Measurements from ENCODE around the gene MEIS2.

The MEIS2 gene

DNA sequence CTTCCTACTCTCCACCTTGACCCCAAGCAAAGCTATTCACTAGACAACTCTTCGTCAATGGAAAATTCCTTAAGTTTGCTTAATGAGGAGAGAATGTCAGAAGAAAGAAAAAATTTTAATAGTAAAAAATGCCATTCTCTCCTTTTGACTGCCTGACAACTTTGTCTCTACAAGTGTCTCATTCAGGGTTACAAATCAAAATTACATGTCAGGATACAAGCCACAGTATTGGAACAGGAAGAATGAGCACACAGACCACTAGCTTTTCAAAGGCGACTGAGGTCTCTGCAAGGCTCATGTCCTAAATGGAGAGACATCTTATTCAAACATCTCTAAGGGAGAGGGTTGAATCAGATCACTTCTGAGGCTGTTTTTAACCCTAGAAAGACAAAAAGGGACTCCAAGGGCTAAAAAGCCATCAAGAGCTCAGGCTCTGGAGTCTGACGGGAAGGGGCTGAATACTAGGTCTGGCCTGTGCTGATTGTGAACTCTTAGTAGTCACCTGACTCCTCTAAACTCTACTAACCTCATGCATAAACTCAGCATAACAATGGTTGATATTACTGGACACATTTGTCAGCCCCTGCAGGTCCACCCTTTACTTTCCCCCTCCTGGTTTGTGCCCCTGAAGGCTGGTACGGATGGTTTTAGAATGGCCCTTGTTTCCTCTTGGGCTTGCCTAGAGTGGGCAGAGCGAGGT lies 12.8 kb upstream of the MEIS2 start:
- DNase-seq (ENCODE audit: low spot score) = no peak

DNA sequence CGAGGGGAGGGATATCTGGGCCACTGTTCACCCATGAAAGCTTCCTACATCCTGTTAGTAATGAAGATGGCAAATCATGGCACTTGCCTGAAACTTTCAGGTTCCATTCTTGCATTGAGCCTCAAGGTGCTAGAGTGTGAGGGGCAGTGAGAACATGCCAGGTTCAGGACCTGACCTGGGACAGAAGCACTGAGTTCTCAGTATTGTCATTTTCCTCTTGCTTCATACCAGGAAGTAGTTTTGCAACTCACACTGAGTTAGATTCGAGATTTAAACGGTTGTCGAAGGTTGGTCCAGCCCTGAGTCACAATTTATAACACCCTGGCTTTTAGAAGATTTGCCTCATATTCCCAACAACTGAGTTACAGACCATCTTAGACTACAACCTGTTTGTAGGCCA lies 11.8 kb upstream of the MEIS2 start:
- DNase-seq (ENCODE audit: low spot score) = no peak

DNA sequence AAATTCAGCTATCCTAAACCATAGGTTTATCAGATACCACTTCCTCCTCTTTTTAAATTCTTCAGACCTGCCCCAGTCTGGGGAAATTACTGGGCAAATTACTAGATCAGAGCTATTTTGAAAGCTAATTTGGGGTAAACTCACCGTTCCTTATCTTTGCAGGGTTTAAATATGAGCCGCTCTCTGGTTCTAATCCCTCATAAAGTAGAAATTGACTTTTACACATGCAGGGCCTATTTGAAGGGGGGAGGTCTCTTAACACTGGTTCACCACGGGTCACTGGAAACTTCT lies 11.0 kb upstream of the MEIS2 start:
- no peak for DNase-seq (ENCODE audit: low spot score)

DNA sequence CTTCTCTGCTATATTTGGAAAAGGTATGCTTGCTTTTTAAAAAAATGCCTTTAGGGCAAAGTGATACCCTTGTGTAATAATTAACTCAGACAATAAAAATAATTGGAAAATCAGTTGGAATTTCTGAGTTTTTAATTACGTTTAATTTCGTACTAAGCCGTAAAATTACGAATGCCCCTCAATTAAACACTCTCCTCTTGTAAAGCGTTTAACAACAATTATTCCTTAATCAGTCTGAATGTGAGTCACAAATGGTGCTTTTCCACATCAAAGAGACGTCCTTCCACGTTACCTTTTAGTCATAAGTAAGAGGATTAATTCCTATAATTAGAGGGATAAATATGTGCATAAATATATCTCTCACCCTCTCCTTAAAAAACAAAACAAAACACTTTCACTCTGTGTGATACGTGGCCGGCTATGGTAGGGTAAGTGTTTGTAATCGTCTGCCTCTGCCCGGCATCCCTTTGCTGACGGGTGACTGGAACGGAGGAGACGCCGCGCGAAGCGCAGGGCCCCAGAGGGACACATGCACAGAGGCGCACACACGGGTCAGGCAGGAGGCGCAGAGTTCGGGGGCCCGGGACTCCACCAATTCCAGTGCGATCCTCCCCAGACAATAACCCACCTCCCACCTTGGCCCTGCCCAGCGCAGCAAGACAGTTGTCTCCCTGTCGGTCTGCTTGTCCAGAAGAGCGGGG lies 9.7 kb upstream of the MEIS2 start:
- DNase-seq (ENCODE audit: low spot score) = no peak

DNA sequence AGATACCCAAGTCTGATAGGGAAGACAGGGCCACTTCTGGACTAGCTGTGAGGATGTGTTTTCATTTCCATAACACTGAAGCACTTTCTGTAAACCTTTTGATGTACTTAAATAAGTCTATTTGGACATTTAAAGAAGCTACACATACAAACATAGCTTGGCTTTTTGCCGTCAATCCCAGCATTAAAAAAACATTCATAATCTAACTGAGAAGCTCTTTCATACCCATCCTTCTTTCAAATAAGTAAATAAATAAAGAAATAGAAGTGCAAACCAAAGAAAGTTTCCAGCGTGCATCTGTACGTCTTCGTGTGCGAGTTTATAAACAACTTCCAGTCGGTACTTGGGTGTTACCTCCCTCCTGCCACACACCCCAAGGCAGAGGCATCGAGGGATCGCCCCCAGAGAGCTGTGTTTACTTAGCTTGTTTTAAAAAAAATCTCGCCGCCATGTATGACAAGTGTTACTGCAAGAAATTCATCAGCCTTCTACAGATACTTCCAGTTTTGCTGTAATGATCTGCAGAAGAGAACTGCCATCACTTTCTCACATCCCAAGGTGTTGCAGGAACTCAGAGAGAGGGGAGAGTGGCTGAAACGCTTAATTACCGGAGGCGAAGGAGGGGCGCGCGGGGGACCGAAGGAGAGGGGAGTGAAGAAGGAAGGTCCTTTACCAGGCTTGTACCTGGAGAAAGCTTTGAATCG lies 9.0 kb upstream of the MEIS2 start:
- no peak for DNase-seq (ENCODE audit: low spot score)

DNA sequence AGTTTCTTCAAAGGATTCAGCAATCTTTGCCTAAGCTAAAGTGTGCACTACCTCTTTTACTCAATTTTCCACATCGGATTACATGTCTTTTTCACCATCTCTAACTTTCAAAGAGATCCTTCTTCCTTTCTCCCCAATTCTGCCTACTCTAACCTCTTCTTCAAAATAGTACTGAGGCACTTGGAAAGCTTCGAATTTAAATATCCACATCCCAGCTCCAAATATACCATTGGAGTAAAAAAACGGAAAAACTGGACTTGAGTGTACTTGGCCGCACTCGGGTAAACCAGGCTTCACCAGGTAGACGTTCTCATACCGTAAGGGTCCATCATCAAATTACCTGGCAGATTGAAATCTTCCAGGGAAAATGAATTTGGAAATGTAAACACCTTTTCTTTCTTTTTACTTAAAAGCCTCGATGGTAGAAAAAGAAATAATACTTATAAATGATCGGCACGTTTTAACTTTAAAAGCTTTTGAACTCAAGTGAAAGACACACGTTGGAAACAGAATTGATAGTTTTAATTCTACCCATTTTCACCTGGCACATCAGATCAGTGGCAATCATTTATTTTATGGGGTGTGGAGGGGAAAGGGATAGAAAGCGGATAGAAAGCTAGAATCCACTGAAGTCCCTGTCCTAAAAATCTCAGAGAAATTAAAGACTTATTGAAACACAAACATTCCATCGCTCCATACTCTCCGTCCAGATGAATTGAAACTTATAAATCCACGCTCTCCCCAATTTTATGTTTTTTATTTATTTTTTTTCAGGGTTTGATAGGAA lies 8.2 kb upstream of the MEIS2 start:
- DNase-seq (ENCODE audit: low spot score) = no peak

DNA sequence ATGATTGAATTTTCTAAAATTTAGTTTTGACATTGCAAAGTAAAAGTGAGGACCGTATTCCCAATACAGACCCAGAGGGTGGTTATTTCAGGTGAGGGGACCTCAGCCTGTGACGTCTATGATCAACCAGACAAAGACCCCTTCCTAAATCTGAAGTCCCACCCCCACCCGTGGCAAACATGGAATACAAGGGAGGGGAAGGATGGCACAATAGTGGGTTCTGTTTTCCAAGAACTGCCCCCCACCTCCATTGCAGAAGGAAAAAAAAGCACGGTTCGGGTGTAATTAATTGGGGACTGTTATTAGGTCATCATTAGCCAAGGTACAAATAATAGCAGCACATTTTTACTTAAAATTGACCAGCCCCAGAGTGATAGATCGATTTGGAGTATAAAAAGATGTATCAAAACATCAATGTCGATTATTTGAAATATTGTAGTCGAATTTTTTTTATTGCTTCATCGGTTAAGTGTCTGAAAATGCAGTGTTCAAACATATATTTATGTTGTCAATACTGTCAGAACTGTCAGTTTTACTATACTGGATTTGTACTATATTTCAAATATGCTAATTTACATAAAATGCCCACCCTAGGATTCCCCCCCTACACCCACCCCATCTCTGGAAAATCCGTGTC lies 7.5 kb upstream of the MEIS2 start:
- no peak for DNase-seq (ENCODE audit: low spot score)

DNA sequence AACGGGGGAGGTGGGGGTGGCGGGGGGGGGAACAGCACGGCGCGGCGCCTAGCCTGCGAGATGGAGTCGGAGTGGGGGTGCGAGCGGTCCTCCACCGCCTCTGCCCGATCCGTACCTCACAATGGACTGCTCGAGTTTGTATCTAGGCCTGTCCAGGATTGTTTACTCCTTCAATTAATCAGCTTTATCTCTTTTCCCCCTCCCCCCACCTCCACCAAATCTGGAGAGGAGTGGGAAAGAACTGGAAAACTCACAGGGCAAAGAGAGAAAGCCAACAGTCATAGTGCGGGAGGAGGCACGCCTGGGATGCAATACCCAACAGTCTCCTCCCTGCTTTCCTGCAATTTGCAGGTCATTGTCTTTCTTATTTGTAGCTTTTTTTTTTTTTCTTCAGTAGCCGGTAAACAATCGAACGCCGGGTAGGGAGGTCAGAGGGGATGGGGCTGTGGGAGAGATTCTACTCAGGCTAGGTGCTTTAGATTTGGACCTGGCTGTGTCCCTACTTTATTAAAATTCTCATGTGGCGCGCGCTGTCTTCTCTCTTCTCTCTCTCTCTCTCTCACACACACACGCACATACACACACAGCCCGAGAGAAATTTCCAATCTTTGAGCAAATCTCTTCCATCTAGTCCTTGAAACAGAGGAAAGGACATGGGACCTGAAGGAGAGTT lies 6.9 kb upstream of the MEIS2 start:
- DNase-seq (ENCODE audit: low spot score) = no peak

DNA sequence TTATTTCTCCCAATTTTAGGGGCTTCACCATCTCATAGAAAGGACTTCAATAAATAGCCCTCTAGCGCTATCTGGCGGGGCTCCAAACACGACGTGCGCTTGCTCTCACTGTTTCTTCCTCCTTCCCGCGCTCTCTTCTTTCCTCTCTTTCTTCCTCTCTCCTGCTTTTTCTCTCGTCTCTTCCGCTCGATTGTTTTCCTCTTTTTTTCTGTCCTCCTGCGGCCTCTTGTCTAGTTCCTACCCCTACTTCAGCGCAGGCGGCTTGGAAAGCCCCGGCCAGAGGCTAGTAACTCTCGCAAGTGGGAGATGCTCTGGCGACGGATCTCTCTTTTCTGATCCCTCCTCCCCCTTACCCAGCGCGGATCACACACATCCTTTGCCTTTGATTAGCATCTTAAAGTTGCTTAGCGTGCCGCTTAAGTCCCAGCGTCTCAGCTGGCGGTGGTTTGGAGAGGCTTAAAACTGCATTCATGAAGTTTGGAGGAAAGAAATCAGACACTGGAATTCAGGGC lies 6.2 kb upstream of the MEIS2 start:
- peak; percentile 25 for DNase-seq (ENCODE audit: low spot score)

DNA sequence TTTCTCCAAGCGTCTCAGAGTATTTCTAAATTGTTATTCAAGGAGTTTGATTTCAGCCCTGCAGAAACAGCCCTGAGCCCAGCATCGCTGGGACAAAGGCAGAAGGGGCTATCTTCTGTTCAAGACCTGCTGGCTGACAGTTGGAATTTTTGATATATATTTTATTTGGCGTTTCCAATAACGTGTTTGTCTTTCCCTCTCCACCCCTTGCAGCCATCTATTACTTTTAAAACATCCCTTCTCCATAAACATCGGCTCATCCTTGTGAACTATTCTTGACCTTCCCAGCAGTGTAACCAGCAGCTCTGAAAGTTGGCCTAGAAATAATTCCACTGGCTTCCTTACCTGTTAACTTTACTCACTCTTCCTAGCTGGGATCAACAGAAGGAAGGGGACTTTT lies 5.5 kb upstream of the MEIS2 start:
- DNase-seq (ENCODE audit: low spot score) = no peak

DNA sequence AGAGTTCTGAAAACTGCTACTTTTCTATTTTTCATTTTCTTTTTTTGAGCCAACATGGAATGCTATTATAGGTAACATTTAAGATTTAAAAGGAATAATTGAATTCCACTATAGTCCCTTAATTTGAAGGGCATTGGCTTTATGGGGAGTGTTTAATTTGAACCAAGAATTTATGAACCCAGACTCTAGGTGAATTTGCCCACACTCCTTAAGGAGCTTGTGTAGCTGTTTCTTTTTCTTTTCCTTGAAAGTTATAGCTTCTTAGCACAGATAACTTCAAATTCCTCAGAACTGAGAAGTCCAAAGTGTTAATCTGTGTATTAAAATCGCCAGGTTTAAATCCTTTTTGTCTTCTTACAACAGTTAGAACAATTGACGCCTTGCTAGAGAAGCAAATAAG lies 4.7 kb upstream of the MEIS2 start:
- DNase-seq (ENCODE audit: low spot score) = no peak

DNA sequence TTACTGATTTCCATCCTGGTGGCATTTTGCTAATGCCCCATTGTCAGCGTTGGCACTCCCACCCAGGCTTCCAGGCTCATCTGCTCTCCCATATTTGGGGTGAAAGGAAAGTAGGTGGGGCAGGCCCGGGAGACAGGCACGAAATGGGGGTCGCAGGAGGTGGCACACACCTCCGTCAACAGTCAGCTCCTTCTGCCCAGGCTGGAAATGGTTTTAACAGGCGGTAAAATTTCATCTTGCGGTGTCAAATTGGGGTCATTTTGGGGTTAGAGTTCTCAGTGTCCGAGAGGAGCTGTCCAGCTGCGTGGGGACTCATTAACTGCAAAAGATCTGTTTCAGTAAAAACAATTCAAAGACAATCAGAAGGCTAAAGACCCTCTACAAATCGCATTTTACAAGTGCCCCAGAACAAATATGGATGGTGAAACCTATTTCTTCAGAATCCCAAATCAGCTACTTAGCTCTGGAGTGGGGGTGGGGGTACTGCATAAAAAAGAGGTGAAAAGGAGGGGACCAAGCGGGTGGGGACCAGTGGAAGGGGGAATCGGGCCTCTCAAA lies 4.2 kb upstream of the MEIS2 start:
- no peak for DNase-seq (ENCODE audit: low spot score)

DNA sequence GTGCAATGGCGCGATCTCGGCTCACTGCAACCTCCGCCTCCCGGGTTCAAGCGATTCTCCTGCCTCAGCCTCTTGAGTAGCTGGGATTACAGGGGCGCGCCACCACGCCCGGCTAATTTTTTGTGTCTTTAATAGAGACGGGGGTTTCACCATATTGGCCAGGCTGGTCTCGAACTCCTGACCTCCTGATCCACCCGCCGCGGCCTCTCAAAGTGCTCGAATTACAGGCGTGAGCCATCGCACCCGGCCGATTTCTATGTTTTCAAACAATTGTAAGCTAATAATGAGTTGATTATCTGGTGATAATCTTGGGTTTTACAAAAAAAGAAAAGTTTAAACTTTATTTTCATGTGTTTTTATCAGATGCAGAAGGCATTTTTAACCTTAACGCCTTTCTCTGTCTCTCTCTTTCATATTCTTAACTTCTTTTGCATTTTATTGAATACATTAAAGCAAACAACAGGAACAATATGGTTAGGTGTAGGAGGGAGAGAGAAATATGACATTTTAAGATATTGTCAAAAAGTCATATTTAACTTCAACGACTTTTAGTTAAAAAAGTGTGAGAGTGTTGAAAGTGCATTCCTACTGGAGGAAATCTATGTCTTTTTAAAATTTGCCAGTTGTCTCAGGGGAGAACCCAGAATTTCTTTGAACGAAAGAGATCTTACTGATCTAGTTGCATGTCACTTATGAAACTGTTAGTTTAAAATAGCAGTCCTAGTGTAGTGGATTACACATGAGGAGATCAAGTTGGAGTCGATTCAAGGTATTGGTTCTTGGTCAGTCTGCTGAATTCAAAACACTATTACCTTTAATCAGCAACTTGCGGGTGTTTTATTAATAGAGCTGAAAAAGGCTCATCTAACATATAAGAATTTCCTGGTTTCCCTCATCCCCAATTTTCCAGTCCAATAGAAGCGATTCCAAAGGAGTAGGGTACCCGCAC lies 3.4 kb upstream of the MEIS2 start:
- DNase-seq (ENCODE audit: low spot score) = no peak

DNA sequence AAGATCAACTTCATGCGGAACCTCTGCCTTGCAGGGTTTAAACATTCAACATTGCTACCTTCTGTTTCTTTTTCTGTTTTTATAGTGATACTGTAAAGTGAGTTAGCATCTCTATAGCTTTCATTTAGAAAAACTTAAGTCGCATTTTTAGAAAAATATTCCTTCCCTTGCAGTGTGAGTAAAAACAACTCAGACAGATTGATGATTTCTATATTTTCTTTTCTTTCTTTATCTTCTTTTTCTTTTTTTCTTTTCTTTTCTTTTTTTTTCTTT lies 2.8 kb upstream of the MEIS2 start:
- no peak for DNase-seq (ENCODE audit: low spot score)

DNA sequence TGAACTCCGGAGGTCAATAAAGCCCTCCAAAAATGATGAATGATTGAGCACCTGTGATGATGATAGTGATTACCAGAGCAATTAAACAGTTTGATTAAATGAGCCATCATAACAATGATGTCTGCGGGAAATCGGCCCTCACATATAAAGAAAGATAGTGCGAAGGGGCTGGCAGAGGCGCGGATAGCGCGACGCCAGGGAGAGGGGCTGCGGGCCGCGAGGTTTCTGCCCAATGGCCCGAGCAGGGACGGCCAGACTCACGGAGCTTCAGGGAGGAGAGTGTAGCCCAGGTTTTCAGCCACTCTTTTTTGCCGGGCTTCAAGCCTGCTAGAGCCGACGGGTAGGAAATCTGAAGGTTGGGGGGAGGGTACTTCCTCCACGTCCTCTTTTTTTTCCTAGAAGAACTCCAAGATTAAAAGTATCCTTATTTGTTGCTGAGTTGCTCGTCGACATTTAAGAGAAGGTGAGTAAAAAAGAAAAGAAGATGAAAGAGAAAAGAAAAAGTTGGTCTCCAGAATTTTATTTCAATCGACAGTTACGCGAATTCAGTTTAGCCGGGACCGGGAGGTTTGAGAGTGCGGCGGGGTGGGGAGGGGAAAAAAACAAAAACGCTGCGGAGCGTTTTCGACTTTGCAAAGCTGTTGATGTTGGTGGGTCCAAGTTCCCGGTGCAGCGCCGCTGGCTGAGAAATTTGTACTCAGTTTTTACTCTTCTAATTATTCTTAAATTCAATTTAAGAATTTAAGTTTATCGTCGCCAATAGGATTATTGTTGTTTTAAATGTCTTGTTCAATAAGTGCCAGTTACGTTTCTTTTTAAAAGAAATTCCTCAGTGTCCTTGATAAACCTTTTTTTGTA lies 2.2 kb upstream of the MEIS2 start:
- no peak for DNase-seq (ENCODE audit: low spot score)

DNA sequence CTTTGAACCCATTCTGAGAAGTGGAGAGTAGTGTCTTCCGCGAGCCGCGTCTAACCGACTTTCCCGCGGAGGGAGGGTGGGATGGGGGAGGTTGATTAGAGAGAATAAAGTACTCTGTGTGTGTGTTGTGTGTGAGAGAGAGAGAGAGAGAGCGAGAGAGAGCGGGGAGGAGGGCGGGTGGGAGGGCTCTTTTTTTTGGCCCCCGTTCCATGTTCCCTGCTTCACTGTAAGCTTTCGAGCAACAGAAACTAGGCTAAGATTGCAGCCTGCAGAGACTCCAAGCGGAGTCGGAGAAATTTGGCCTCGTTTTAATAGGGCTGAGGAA lies 1.6 kb upstream of the MEIS2 start:
- no peak for DNase-seq (ENCODE audit: low spot score)

DNA sequence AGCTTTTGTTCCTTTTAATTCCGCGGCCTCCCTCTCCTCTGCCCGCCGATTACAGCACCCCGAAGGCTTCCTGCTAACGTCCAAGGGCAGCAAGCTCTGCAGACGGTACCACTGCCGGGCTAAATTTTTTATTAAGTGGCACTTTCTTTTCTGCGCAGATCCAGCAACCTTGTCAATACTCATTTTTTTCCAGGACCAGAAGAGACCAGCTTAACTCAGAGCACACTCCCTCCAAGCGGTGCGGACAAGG lies 542 bp upstream of the MEIS2 start:
- peak; percentile 65 for DNase-seq (ENCODE audit: low spot score)

DNA sequence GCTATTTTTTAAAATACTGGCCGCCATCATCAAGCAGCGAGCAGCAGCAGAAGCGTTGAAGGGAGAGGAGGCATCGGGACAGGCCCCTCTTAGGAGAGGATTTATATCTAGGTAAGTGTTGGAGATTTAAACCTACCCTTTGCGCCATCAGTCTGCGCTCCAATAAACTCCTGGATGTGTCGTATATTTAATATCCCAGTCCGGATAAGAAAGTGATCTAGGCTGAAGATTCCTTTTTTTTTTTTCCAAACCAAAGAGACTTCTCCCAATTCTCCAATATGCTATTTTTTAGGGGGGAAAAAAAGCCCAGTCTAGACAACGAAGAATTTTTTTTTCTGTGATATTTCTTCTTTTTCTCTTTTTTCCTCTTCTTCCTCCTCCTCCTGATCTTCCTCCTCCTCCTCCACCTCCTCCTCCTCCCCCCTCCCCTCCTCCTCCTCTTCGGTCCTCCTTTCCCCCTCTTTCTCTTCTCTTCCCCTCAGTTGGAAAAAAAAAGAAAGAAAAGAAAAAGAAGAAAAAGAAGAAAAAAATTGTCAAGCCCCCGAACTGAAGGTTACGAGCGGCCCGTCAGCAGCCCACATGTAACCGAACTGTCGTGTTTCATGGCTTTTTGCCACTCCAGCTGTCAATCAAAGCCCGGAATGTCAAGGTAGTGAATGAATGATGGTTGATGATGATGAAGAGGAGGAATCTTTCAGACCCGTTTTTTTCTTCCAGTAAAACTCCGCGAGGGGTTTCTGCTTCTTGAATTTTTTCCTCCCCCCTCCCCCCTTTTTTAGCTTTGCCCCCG lies 835 bp downstream of the MEIS2 start:
- peak; percentile 41 for DNase-seq (ENCODE audit: low spot score)
